Activated CD8-positive, alpha-beta memory T cell treated with anti-CD3 and anti-CD28 coated beads, Interleukin-2, amount 10 ng/mL, durations not matched to agents 7 days and 5 days (primary cell): ENCODE data around the gene WNT7B. TPM values are rescaled to one million over a fixed set of nuclear protein-coding genes. Genes with fewer than 3 reads are reported as not detected.

Experiments
- ATAC-seq: fragments of 150-1000 bp; cut with Tn5 transposase; one replicate; pipeline ENCODE4 v1.10.0; 2021; ENCODE audit warnings: moderate library complexity
- CTCF ChIA-PET: fragments of 350-600 bp; sonication (Branson Sonifier 250); formaldehyde crosslinking; loops from one replicate; lab custom pipeline; 2021; ENCODE audit warnings: antibody characterized with exemption; lab: Charles Lee
- DNase-seq: peaks from one replicate; pipeline ENCODE4 v3.0.0-alpha.2; 2020
- H3K27ac Mint-ChIP-seq: one replicate; pipeline ENCODE4 v1.8.0; 2021; ENCODE audit warnings: mild to moderate bottlenecking, mixed read lengths
- H3K27me3 Mint-ChIP-seq: one replicate; pipeline ENCODE4 v1.8.0; 2021; ENCODE audit warnings: mixed read lengths
- H3K36me3 Mint-ChIP-seq: one replicate; pipeline ENCODE4 v1.8.0; 2021; ENCODE audit warnings: mild to moderate bottlenecking, mixed read lengths
- H3K4me1 Mint-ChIP-seq: one replicate; pipeline ENCODE4 v1.8.0; 2021; ENCODE audit warnings: mixed read lengths
- H3K4me3 Mint-ChIP-seq: one replicate; pipeline ENCODE4 v1.8.0; 2021; ENCODE audit warnings: mild to moderate bottlenecking, moderate library complexity, mixed read lengths
- H3K9me3 Mint-ChIP-seq: one replicate; pipeline ENCODE4 v1.8.0; 2022; ENCODE audit warnings: low read depth, mixed read lengths
- total RNA-seq, 2 experiments: library from RNA; stranded (reverse); gene quantifications; one replicate each; pipeline ENCODE4 v1.2.3, GENCODE V29; 2021

WNT7B gene
- total RNA-seq, 2 experiments from 2014 or later = not detected

GRCh38 chr22:45915151-45915550 is 61.8 kb downstream of the WNT7B start:
- Mint-ChIP-seq H3K4me3 (no peak overlapping the region), H3K36me3 (no peaks in the 10 kb centered on the region), H3K27me3 (no peaks in the 10 kb centered on the region), H3K9me3 (peaks cover 2% of the 10 kb centered on the region), H3K4me1 (no peaks in the 10 kb centered on the region), H3K27ac (no peak overlapping the region)
- CTCF ChIA-PET = no interaction called here
- ATAC-seq (no peak), DNase-seq (no peak)

- no peaks in the 10 kb centered on the region for H3K27me3 Mint-ChIP-seq
- H3K9me3 Mint-ChIP-seq = peaks cover 2% of the 10 kb centered on the region
- H3K4me1 Mint-ChIP-seq = no peaks in the 10 kb centered on the region
- no peak for DNase-seq
- no peaks in the 10 kb centered on the region for H3K36me3 Mint-ChIP-seq
- no peak for ATAC-seq
- CTCF ChIA-PET = no interaction called here
- no peak overlapping the region for H3K4me3 Mint-ChIP-seq
- H3K27ac Mint-ChIP-seq = no peak overlapping the region
Observed at GRCh38 chr22:45914309-45914708, 62.7 kb downstream of the WNT7B start.

GRCh38 chr22:45912910-45913309 is 64.1 kb downstream of the WNT7B start:
- Mint-ChIP-seq H3K27me3 (no peaks in the 10 kb centered on the region), H3K27ac (no peak overlapping the region), H3K36me3 (no peaks in the 10 kb centered on the region), H3K4me3 (no peak overlapping the region), H3K4me1 (no peaks in the 10 kb centered on the region), H3K9me3 (peaks cover 2% of the 10 kb centered on the region)
- ATAC-seq = no peak
- DNase-seq = no peak
- CTCF ChIA-PET = no interaction called here

- Mint-ChIP-seq H3K4me1 (no peaks in the 10 kb centered on the region), H3K27me3 (no peaks in the 10 kb centered on the region), H3K9me3 (peaks cover 2% of the 10 kb centered on the region), H3K36me3 (no peaks in the 10 kb centered on the region), H3K4me3 (no peak overlapping the region), H3K27ac (no peak overlapping the region)
- ATAC-seq = no peak
- CTCF ChIA-PET = no interaction called here
- no peak for DNase-seq
Observed at GRCh38 chr22:45911601-45912271, 65.2 kb downstream of the WNT7B start.

GRCh38 chr22:45910928-45911467 is 66.0 kb downstream of the WNT7B start:
- Mint-ChIP-seq H3K4me1 (no peaks in the 10 kb centered on the region), H3K36me3 (no peaks in the 10 kb centered on the region), H3K27me3 (no peaks in the 10 kb centered on the region), H3K27ac (no peak overlapping the region), H3K4me3 (no peak overlapping the region), H3K9me3 (peaks cover 2% of the 10 kb centered on the region)
- ATAC-seq (no peak), DNase-seq (no peak)
- CTCF ChIA-PET = no interaction called here

GRCh38 chr22:45908961-45909360 is 68.0 kb downstream of the WNT7B start:
- no peaks in the 10 kb centered on the region for H3K9me3 Mint-ChIP-seq
- CTCF ChIA-PET = no interaction called here
- no peaks in the 10 kb centered on the region for H3K4me1 Mint-ChIP-seq
- ATAC-seq (no peak), DNase-seq (no peak)
- H3K36me3 Mint-ChIP-seq = no peaks in the 10 kb centered on the region
- no peak overlapping the region for H3K4me3 Mint-ChIP-seq
- H3K27ac Mint-ChIP-seq = no peak overlapping the region
- peaks cover 11% of the 10 kb centered on the region for H3K27me3 Mint-ChIP-seq

- CTCF ChIA-PET = no interaction called here
- ATAC-seq (no peak), DNase-seq (no peak)
- H3K4me3 Mint-ChIP-seq = no peak overlapping the region
- H3K9me3 Mint-ChIP-seq = no peaks in the 10 kb centered on the region
- H3K4me1 Mint-ChIP-seq = no peaks in the 10 kb centered on the region
- H3K27me3 Mint-ChIP-seq = peaks cover 13% of the 10 kb centered on the region
- H3K36me3 Mint-ChIP-seq = no peaks in the 10 kb centered on the region
- no peak overlapping the region for H3K27ac Mint-ChIP-seq
Observed at GRCh38 chr22:45907996-45908395, 69.0 kb downstream of the WNT7B start.

- no peak overlapping the region for H3K4me3 Mint-ChIP-seq
- H3K4me1 Mint-ChIP-seq = no peaks in the 10 kb centered on the region
- CTCF ChIA-PET = no interaction called here
- no peak for ATAC-seq
- H3K27ac Mint-ChIP-seq = no peak overlapping the region
- H3K9me3 Mint-ChIP-seq = no peaks in the 10 kb centered on the region
- no peaks in the 10 kb centered on the region for H3K36me3 Mint-ChIP-seq
- H3K27me3 Mint-ChIP-seq = peaks cover 17% of the 10 kb centered on the region
- DNase-seq = no peak
Observed at GRCh38 chr22:45907378-45907777, 69.6 kb downstream of the WNT7B start.

GRCh38 chr22:45906946-45907345 is 70.0 kb downstream of the WNT7B start:
- Mint-ChIP-seq H3K27me3 (peaks cover 17% of the 10 kb centered on the region), H3K36me3 (no peaks in the 10 kb centered on the region), H3K9me3 (no peaks in the 10 kb centered on the region), H3K4me1 (no peaks in the 10 kb centered on the region), H3K4me3 (no peak overlapping the region), H3K27ac (no peak overlapping the region)
- DNase-seq (no peak), ATAC-seq (no peak)
- CTCF ChIA-PET = no interaction called here

- Mint-ChIP-seq H3K4me3 (no peak overlapping the region), H3K9me3 (no peaks in the 10 kb centered on the region), H3K27me3 (peaks cover 17% of the 10 kb centered on the region), H3K36me3 (no peaks in the 10 kb centered on the region), H3K27ac (no peak overlapping the region), H3K4me1 (no peaks in the 10 kb centered on the region)
- no peak for ATAC-seq
- CTCF ChIA-PET = no interaction called here
- DNase-seq = no peak
Observed at GRCh38 chr22:45905924-45906865, 70.8 kb downstream of the WNT7B start.

- CTCF ChIA-PET = no interaction called here
- no peak overlapping the region for H3K4me3 Mint-ChIP-seq
- ATAC-seq = no peak
- H3K27me3 Mint-ChIP-seq = peaks cover 17% of the 10 kb centered on the region
- H3K9me3 Mint-ChIP-seq = no peaks in the 10 kb centered on the region
- H3K4me1 Mint-ChIP-seq = no peaks in the 10 kb centered on the region
- H3K36me3 Mint-ChIP-seq = no peaks in the 10 kb centered on the region
- no peak for DNase-seq
- no peak overlapping the region for H3K27ac Mint-ChIP-seq
Observed at GRCh38 chr22:45905326-45905923, 71.5 kb downstream of the WNT7B start.

- DNase-seq = no peak
- CTCF ChIA-PET = no interaction called here
- Mint-ChIP-seq H3K27me3 (peaks cover 23% of the 10 kb centered on the region), H3K27ac (no peak overlapping the region), H3K9me3 (no peaks in the 10 kb centered on the region), H3K36me3 (no peaks in the 10 kb centered on the region), H3K4me1 (no peaks in the 10 kb centered on the region), H3K4me3 (no peak overlapping the region)
- ATAC-seq = no peak
Observed at GRCh38 chr22:45904236-45904635, 72.7 kb downstream of the WNT7B start.

- DNase-seq = no peak
- CTCF ChIA-PET = no interaction called here
- H3K9me3 Mint-ChIP-seq = no peaks in the 10 kb centered on the region
- no peak overlapping the region for H3K27ac Mint-ChIP-seq
- H3K27me3 Mint-ChIP-seq = peaks cover 23% of the 10 kb centered on the region
- no peaks in the 10 kb centered on the region for H3K36me3 Mint-ChIP-seq
- H3K4me1 Mint-ChIP-seq = no peaks in the 10 kb centered on the region
- H3K4me3 Mint-ChIP-seq = no peak overlapping the region
- no peak for ATAC-seq
Observed at GRCh38 chr22:45903355-45904135, 73.4 kb downstream of the WNT7B start.
